Eye (tissue), 1 donor: ENCODE measurements around the gene CCDC63.

Source experiments
- DNase-seq: peaks from one replicate; pipeline ENCODE4 v3.0.0-alpha.2; 2015

Gene CCDC63

GRCh38 chr12:110888256-110888991 lies 41.6 kb downstream of the CCDC63 start:
- no peak for DNase-seq

DNA sequence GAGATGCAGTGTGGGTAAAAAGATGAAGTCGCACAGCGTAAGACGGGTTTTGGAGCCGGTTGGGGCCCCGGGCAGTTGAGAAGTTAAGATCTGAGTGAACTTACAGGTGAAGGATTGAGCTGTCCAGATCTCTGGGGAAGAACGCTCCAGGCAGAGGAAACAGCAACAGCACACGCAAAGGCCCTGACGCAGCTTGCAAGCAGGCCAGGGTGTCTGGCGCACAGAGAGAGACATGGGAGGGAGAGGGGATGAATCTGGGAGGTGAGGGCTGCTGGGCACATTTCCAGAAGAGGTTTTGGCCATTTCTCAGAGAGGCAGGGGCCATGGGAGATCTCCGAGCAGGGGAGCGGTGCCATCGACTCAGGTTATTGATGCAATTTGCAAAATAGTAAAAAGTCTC lies 42.6 kb downstream of the CCDC63 start:
- DNase-seq: no peak

DNA sequence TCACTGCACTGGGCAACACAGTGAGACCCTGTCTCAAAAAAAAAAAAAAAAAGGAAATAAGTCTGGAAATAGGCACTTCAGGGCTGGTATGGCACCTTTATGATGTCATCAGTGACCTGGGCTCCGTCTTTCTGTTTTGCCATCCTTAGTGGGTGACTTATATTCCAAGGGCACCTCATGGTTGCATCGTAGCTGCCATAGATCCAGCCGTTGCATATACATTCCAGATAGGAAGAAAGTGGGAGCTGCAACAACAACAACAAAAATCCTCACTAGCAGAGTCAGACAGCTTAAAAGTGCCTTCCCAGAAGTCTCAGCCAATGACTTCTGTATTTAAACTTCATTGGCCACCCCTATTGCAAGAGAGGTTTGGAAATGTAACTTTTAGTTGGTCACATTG lies 47.2 kb downstream of the CCDC63 start:
- no peak for DNase-seq

GRCh38 chr12:110896559-110896958 lies 49.8 kb downstream of the CCDC63 start:
- no peak for DNase-seq

- DNase-seq: no peak
These were observed 54.6 kb downstream of the CCDC63 start for GRCh38 chr12:110901401-110901800.

GRCh38 chr12:110903511-110903910 lies 56.7 kb downstream of the CCDC63 start:
- no peak for DNase-seq

DNA sequence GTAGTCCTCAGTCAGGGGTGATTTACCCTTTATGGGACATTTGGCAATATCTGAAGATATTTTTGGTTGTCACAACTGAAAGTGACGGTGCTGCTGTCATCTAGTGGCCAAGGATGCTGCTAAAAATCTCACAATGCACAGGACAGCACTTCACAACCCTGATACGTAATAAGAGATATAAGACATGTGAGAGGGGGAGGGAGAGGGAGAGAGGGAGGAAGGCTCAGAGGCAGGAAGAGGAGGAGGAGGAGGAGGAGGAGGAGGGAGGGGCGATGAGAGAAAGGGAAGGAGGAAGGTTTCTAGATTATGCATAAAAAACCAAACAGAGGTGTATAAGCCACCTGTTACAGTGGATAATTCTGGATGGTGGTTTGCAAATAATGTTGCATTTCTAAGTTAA lies 59.3 kb downstream of the CCDC63 start:
- peak; percentile 39 for DNase-seq

- DNase-seq: no peak
These were observed 59.7 kb downstream of the CCDC63 start for GRCh38 chr12:110906516-110906915.

DNA sequence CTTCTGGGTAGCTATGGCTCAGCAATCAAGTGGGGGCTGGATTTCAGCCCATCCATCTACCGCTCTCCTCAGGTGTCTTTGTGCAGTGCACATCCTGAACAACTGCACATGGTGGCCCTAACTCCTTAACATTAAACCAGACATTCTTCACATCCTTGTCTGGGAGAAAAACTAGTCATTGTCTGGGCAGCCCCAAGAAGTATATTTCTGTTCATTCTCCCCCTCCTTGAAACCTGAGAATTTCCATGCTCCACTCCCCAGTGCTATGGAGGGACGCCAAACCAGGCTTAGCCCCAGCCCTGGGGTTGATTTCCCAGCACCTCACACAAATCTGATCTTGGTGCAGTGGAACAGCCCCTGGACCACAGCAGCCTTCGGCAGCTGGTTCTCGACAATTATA lies 60.2 kb downstream of the CCDC63 start:
- DNase-seq: no peak

DNA sequence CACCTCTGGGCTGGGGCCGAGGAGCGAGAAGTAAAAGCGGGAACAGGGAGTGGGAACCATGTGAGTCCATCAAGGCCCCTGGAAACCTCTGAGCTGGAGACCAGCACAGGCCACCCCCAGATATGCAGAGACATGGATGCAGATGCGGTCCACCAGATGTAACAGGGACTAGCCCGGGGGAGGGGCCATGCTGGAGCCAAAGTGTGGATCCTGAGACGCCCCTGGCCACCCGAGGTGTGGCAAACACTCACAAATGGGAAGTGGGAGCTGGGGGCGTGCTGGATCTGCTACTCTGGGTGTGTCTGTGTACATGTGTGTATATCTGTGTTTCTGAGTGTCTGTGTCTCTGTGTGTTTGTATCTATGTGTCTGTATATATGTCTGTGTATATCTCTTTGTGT lies 60.8 kb downstream of the CCDC63 start:
- DNase-seq: no peak

DNA sequence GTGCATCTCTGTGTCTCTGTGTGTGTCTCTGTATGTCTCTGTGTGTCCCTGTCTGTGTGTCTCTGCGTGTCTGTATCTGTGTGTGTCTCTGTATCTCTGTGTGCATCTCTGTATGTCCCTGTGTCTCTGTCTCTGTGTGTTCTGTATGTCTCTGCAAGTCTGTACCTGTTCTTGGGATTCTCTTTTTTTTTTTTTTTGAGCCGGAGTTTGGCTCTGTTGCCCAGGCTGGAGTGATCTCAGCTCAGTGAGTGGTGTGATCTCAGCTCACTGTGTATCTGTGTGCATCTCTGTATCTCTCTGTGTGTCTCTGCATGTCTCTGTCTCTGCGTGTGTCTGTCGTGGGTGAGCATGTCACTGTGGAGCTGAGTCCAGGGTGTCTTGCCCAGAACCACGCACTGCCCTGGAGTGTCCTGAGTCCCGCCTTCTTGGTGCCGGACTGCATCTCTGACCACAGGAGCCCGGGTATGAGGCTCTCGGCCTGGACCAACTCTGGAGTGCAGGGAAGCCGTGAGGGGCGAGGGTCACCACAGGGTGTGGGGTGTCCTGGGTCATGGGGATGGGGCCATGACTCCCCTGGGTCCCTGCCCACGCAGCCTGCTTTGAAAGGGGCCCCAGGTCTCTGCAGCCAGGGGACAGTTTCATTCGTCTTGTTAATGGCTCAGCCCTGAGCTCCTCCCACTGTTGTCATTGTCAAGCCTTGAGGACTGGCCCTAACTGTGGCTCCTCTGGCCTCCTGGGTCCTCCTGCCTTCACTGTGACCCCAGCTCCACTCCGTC lies 61.8 kb downstream of the CCDC63 start:
- no peak for DNase-seq

DNA sequence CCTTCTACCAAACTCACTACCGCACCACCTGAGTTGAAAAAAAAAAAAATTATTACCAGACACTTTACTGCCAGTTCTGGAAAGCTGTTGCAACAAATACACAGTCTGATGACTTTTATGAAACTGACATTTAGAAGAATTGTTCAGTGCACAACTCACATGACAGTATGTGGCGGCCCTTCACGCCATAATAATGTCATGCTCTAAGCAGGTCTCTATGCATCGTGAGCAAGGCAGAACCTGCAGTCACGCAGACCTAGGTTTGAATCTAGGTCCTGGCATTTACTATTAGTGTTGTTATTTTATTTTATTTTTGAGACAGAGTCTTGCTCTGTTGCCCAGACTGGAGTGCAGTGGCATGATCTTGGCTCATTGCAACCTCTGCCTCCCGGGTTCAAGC lies 65.5 kb downstream of the CCDC63 start:
- no peak for DNase-seq

GRCh38 chr12:110913119-110914056 lies 66.6 kb downstream of the CCDC63 start:
- no peak for DNase-seq

DNA sequence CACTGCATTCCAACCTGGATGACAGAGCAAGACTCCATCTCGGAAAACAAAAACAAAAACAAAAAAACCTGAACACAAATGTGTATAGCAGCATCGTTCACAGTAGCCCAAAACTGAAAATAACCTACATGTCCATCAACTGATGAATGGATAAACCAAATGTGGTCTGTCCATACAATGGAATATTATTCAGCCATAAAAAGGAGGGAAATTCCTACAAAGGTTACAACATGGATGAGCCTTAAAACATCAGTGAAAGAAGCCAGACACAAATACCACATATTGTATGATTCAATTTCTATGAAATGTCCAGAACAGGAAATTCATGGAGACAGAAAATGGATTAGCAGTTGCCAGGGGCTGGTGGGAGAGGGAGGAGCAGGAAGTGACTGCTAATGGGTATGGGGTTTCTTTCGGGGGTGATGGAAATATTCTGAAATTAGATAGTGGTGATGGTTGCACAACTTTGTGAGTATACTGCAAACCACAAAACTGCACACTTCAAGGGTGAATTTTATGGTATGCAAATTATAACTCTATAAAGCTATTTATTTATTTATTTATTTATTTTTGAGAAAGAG lies 69.6 kb downstream of the CCDC63 start:
- DNase-seq: no peak

DNA sequence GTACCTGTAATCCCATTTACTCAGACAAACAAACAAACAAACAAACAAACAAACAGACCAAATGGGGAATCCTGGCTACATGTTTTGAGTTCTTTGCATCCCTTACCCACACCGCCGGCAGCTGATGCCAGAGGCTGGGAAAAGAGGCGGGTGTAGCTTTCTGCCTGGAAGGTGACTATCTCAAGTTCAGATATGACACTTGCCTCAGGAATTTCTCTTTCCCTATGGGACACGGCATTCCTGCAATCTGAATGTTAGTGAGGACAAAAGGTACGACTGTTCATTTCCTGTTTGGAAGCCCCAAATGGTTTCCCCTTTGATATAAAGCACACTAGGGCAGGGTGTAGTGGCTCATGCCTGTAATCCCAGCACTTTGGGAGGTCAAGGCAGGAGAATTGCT lies 70.7 kb downstream of the CCDC63 start:
- DNase-seq: no peak

GRCh38 chr12:110917961-110918360 lies 71.2 kb downstream of the CCDC63 start:
- DNase-seq: no peak

DNA sequence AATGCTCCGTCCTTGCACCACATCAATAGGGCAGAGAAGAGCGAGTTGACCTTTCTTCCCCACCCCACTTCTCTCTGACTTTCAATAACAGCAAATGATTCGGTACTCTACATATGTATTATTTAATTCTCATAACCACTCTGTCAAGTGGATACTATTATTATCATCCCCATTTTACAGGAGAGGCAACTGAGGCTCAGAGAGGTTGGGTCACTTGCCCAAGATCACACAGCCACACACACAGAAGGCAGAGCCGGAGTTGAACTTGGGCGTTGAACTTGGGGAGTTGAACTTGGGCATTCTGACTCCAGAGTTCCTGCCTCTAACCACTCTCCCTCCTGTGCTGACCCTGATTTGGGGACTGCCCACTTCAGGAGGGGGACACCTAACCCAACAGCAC lies 72.9 kb downstream of the CCDC63 start:
- no peak for DNase-seq

DNA sequence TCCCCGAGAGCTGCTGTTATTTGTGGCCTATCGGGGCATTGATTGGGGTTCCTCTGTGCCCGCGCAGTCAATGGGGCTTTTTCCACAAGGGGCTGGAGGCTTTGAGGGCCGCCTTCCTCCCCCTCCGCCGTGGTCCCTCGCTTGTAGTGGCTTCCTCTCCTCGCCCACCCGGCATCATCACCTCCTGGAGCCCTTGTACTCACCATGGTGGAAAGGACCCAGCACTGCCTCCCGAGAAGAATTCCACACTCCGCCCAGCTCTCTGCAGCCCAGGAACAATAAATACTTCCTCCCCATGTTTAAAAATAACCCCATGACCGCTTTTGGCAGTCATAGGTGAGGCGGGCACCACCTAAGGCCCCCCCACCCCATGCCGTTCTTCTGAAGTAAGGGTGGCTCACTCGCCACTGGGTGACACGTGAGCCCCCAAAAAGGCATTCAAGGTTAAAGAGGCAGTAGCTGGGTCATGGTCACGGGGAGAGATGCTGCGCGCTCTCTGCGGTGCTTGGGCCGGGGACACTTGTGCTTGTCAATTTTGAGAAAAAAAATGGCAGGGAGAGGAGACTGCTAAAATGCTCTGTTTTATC lies 73.6 kb downstream of the CCDC63 start, which contains the start of gene MYL2:
MYL2 (minus strand) TSS at position 256 of the 587 bp plus-strand sequence; CDS start at position 206, 50 bp downstream.
- no peak for DNase-seq

DNA sequence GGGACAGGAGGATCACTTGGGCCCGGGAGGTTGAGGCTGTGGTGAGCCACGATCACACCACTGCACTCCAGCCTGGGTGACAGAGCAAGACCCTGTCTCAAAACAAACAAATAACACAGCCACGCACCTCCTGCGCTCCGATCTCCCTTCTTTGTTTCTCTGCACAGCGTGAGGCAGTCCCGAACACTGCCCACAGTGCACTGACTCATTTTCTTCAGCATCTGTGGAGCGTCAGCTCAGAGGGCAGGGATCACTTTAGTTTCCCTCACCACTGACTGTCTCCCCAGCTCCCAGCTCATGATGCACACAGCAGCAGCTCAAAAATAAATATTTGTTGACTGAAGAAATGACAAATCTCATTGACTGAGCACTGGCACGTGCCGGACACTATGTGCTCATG lies 74.5 kb downstream of the CCDC63 start:
- DNase-seq: no peak

DNA sequence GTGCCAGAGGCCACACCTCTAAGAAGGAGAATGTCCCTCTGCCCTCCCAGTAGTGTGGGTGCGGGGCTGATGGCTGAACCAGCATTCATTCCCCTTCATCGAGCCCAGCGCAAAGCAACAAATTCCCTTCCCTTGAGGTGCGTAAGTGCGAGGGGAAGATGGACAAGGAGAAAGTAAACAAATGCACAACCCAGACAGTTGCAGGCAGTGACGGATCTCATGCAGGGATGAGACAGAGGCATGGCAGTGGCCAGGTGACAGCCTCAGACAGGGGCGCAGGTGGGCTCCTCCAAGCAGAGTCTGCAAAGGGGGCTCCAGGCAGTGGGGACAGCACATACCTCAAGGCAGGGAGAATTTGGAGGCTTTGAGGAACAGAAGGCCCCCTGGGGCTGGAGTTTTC lies 75.9 kb downstream of the CCDC63 start:
- peak; percentile 38 for DNase-seq

DNA sequence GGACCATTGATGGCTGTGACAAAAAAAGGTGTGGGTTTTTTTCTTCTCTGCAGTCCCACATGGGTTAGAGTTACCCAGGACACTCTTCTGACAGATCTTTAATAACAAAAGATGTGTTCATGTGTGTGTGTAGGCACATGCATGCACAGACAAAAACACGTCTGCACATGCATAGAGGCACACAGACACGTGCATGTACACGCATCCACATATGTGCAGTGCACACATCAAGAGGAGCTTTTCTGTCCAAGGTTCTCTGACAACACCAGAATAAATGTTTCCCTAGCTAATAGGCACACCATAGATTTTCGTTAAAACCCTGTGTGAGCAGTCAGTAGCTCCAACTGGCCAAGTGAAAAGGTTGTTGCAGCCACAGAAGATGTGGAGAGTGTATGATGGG lies 76.4 kb downstream of the CCDC63 start:
- DNase-seq: no peak

- DNase-seq: no peak
These were observed 77.0 kb downstream of the CCDC63 start for GRCh38 chr12:110923692-110924334.
